Stimulated activated CD4-positive, alpha-beta T cell treated with anti-CD3 and anti-CD28 coated beads, Interleukin-12 subunit alpha, Interleukin-12 subunit beta, amount 100 ng/mL, for 24 hours (primary cell): ENCODE data around the gene CAPRIN1.

Source experiments
- DNase-seq, 2 experiments: peaks; one replicate each; pipeline ENCODE4 v3.0.0-alpha.2; 2020; ENCODE audit warnings: low read depth in 2 of 2

CAPRIN1 gene, protein sequence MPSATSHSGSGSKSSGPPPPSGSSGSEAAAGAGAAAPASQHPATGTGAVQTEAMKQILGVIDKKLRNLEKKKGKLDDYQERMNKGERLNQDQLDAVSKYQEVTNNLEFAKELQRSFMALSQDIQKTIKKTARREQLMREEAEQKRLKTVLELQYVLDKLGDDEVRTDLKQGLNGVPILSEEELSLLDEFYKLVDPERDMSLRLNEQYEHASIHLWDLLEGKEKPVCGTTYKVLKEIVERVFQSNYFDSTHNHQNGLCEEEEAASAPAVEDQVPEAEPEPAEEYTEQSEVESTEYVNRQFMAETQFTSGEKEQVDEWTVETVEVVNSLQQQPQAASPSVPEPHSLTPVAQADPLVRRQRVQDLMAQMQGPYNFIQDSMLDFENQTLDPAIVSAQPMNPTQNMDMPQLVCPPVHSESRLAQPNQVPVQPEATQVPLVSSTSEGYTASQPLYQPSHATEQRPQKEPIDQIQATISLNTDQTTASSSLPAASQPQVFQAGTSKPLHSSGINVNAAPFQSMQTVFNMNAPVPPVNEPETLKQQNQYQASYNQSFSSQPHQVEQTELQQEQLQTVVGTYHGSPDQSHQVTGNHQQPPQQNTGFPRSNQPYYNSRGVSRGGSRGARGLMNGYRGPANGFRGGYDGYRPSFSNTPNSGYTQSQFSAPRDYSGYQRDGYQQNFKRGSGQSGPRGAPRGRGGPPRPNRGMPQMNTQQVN

DNA sequence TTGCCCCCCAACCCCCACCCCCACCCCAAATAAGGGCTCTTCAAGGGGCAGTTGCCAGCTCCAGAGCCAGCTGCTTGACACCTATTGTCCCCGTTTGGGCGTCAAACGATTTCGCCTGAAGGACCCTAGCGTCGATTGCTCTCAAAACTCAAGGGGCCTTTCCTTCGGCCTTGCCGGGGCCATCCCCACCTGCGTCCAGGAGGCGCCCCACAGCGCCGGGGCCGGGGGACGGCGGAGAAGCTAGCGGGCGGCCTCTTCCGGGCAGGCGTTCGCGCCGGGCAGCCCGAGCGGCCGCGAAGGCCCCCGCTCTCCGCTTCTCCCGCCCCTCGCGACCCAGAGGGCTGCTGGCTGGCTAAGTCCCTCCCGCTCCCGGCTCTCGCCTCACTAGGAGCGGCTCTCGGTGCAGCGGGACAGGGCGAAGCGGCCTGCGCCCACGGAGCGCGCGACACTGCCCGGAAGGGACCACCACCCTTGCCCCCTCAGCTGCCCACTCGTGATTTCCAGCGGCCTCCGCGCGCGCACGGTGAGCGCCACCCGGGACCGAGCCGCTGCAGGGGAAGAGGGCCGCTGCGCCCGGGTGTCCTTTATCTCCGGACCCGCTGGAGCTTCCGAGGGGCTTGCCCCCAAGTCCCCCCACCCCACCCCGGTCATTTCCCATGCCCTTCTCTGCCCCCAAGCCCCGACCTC is at the start of gene CAPRIN1:
TSS of gene CAPRIN1 (plus strand) at position 383 of the 687 bp plus-strand sequence. CDS start 690 bp downstream, outside the sequence.
- peak; percentile 59 to 75 for DNase-seq

DNA sequence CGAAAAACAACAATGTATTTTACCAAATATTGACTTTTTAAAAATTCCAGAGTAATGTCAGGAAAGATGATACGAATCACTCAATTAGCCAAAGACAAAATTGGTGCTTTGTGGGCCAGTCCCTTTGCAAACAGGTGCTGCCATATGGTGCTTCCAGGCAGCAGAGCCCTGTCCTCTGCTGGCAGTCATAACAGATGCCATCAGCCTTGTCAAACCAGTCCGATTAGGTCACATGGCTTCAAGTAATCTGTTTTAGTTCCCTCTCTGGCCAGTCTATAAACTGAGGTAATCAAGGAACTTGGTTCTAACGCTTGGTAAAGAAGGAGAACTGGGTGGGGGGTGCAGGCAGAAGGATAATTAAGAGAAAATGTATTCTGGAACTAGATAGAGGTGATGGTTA is 49.1 kb upstream of the CAPRIN1 start:
- no peak for DNase-seq

DNA sequence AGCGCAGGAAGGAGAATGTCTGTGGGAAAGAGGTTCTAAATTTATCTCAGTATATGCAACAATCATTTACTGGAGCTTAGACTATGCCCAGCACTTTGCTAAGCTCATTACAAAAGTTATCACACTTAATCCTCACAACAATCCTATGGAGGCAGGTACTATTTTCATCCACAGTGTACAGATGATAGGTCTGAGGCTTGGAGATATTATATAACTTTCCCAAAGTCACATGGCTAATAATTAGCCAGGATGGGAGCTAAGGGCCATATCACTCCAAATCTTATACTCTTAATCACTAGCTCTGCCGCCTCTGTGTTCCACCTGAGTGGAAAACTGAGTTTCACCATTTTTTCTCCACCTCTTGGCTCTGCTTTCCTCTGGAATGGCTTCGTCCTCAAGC is 47.3 kb upstream of the CAPRIN1 start:
- no peak for DNase-seq

DNA sequence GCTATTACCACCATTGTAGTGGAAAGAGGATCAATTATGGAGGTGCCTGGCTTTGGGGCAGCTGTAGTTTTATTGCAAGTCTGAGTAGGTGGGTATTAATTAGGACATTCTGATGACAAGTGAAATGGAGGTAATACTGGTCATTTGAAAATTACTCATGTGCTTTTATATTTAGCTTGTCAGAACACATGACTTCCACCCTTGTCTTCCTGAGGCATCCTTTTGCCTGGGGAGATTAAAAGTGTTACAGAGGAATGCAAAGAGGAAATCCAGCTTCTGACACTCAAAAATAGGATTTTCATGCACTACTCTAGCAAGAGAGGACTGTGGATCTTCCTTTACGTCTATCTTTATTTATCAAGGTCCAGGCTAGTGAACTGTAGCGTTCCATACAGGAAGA is 44.7 kb upstream of the CAPRIN1 start:
- DNase-seq, result no peak

DNA sequence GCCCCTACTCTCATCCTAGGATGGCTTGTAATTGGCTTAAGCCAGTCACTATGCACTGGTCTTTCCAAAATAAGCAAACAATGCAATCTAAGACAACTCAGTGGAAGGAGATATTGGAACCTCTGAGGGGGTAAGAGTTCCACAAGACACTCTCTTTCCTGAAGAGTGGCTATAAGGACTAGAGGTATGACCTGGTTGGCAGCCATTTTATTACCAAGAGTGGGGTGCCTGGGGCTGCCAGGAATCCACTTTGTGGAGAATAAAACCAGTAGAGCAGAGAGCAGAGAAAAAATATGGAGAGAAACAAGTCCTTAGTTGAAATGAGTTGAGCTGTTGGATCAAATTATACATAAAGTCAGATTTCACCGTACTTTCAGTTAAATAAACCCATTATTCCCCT is 38.8 kb upstream of the CAPRIN1 start:
- no peak for DNase-seq

DNA sequence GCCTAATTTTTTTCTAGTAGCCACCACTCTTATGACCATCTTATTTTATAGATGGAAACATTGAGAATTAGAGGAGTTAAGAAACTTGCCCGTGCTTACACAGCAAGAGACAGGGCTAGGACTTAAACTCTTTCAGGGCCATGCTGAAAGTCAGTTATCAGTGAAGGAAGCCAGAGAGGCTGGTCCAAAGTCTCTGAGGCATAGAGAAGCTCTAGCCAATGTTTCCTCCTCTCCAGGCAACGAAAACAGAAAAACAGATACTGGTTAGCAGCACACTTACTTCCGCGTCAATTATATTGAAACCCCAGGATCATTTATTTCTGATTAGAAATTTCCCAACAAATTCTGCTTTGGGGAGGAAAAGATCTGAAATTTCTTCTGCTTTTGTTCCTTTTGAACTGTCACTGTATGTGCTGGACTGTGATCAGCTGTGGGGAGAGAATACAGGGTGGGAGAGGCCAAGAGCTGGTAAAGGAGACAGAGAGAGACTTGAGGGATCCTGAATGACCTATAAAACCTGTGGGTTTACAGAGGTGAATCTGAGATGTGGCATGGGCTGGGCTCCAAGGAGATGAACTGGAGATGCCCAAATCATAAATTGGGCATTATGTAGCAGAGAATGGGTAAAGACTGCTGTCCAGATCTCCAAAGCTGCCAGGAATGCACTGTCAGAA is 37.5 kb upstream of the CAPRIN1 start:
- DNase-seq, result no peak

DNA sequence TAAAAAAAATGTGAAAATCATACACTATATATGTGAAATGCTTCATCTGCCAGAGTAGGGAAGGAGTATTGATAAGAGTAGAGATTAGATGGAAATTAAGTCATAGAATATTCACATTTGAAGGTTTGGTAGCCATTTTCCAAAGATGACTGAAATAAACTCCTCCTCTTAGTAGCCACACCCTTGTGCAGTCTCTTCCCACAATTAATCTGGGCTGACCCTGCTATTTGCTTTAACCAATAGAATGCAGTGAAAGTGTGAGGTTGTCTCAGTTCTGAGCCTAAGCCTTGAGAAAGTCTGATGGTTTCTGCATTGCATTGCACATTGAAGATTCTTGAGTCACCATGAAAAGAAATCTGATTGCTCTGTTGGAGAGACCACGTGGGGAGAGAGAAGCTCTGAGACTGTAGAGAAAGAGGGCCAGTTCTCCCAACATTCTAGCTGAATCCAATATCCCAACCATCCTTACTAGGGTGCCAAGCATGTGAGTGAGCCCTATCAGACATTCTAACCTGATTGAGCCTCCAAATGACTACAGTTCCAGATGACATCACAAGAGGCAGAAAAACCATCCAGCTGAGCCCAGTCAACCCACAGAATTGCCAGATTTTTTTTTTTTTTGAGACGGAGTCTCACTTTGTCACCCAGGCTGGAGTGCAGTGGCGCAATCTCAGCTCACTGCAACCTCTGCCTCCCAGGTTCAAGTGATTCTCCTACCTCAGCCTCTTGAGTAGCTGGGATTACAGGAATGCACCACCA is 29.4 kb upstream of the CAPRIN1 start:
- no peak for DNase-seq

DNA sequence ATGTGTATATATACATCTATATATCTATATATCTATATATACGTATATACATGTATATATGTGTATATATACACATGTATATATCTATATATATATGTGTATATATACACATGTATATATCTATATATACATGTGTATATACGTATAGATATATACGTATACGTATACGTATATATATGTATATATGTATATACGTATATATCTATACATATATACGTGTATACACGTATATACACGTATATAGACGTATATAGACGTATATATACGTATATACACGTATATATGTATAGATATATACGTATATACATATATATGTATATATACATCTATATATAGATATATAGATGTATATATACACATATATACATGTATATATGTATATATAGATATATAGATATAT is 25.1 kb upstream of the CAPRIN1 start:
- DNase-seq, result no peak

DNA sequence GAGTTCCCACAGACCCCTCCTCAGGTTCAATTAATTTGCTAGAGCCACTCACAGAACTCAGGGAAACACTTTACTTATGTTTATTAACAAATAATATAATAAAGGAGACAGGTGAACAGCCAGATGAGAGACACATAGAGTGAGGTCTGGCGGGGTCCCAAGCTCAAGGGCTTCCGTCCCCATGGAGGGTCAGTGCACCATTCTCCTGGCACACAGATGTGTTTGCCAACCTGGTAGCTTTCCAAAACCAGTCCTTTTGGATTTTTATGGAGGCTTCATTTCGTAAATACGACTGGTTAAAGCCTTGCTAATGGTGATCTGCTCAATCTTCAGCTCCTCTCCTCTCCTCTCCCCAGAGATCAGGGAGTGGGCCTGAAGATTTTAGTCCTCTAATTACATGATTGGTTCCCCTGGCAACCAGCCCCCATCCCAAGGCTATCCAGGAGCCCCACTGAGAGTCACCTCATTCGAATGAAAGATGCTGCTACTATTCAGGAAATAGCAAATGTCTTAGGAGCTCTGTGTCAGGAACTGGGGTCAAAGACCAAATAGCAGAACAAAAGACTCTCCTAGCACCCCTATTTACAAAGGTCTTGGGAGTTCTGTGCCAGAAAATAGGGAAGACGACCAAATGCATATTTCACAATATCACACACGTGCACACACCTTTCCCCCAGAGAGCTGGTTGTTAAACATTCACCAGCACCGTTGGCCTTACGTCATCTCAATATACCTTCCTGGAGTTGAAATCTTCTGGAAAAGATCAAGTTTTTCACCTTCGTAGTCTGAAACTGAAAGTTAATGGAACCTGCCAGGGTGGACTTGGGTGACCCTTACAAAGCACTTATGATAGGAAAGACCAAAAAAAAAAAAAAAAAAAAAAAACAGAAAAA is 23.8 kb upstream of the CAPRIN1 start:
- no peak for DNase-seq

DNA sequence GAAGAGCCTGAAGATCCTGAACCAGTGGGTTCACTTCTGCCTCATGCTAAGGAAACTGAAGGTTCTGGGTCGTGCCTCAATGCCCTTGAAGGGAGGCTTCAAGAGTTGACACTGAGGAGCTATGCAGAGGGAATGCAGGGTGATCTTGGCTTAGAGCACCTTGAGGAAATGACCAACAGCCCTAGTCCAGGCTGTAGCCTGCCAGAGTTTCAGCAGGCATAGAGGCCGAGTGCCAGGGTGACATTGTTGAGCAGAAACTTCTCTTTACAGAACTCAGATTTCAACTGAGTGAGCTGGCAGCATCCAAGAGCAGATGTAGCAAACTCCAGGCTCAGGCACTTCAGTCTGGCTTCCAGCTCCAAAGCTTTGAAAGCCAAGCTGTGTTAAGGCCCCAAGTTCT is 23.1 kb upstream of the CAPRIN1 start:
- no peak for DNase-seq

DNA sequence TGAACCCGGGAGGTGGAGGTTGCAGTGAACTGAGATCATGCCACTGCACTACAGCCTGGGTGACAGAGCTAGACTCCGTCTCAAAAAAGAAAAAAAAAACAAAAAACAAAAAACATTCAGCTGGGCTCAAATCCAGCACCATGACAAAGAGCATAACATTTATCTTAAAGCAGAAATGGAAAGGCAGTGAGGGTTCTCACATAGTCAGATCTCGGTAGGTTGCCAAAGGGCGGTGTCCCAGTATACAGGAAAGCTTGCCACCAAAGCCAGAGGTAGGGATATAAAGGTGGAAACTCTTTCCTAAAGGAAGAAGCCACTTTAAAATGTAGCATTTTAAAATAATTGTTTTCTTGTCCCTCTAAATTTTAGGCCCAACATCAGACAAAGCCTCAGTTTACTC is 22.4 kb upstream of the CAPRIN1 start:
- no peak for DNase-seq

DNA sequence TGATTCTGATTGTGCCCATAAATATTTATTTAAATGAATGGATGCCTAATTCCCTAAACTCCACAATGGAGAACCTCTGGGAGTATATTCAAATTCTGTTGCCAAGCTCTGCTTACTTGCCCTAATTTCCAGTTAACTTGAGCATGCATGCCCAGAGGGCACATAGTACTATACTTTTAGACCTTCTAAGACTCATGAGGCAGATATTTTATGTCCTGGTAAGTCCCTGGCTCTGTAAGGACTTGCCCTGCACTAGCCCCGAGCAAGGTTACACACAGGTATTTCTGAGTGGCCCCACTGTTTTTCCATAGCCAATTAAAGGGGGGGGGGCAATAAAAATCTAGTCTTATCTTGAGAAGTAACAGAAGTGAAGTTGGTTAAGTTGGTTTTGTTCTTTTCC is 21.1 kb upstream of the CAPRIN1 start:
- DNase-seq, result no peak

DNA sequence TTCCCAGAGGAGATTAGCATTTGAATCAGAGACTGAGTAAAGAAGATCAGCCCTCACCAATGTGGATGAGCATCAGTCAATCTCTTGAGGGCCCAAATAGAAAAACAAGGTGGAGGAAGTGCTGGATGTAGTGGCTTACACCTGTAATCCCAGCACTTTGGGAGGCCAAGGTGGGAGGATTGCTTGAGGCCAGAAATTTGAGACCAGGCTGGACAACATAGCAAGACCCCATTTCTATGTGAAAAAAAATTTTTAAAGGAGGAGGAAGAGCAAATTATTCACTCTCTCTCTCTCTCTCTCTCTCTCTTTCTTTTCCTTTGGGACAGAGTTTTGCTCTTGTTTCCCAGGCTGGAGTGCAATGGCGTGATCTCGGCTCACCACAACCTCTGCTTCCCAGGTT is 18.1 kb upstream of the CAPRIN1 start:
- no peak for DNase-seq

DNA sequence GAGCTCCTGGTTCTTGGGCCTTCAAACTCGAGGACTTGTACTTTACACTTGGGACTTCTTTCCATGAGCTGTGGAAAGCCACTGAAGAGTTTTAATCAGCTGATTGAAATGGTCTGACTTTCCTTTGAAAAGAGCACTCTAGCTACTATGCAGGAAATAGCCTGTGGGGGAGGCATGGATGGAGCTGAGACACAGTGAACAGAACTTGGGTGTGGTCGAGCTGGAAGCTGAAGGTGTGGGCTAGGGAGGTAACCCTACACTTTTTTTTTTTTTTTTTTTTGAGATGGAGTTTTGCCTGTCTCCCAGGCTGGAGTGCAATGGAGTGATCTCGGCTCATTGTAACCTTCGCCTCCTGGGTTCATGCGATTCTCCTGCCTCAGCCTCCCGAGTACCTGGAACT is 17.5 kb upstream of the CAPRIN1 start:
- DNase-seq, result no peak

DNA sequence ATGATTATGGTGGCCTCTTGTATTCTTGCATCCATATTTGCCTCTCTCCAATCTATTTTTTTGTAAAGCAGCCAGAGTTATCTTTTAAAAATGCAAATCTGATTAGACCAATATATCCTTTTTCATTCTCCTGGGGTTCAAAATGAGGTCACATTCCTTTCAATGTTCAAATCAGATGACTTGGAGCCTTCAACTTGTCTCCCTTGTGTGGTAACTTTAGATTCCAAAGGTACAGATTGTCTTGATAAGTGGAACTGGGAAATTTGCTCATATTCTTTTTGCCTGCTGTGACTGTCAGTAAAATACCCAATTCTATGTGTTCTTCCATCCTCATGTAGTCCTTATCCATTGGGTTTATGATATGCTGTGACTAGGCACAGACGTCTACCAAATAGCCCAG is 15.1 kb upstream of the CAPRIN1 start:
- DNase-seq, result no peak

DNA sequence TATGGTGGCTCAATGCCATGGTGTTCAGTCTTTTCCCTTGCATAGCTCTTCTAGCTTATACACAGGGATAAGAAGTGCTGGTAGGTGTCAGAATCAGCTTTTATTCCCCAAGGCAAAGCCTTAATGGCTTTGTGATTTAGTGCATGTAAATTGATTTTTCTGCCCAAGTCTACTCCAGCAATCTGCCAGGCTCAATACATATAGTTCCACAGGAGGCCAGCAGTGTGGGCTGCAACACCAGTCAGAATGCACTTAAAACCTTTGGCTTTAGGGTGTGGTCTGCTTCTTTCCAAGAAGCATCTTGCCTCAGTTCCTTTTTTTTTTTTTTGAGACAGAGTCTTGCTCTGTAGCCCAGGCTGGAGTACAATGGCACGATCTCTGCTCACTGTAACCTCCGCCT is 14.5 kb upstream of the CAPRIN1 start:
- no peak for DNase-seq

DNA sequence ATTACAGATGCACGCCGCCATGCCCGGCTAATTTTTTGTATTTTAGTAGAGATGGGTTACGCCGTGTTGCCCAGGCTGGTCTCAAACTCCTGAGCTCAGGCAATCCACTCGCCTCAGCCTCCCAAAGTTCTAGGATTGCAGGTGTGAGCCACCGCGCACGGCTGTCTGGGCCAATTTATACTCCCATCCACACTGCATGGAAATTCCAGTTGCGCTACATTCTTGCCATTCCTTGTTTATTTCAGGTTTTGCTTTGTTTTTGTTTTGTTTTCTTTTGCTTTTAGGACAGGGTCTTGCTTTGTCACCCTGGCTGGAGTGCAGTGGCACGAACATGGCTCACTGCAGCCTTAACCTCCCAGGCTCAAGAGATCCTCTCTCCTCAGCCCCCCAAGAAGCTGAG is 11.0 kb upstream of the CAPRIN1 start:
- no peak for DNase-seq

DNA sequence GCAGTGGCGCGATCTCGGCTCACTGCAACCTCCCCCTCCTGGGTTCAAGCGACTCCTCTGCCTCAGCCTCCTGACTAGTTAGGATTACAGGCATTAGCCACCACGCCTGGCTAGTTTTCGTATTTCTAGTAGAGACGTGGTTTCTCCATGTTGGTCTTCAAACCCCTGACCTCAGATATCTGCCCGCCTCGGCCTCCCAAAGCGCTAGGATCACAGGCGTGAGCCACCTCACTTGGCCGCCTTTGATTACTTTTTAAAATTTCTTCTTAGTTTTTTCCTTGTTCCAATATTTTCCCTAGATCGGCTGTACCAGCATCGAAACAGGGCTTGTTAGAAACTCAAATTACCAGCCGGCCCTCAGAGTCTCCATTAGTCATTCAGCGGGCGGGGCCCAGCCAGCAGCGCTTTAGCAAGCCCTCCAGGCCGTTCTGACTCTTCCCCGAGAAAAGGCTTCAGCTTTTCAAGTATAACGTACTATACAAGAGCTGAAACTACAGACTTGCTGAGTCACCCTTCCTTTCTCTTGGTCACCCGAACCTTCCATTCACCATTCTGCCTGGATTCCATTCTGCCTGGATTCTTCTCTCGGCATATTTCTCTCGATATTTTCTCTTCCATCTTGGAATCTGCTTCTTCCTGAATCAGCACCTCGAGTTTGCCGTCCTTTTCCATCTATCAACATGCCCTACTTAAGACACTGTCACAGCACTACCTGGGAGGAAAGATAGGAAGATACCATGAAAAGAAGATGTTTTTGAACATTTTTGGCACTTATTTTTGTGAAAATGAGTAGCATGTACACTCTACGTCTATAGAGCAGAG is 6.7 kb upstream of the CAPRIN1 start:
- DNase-seq, result peak in 1 of 2 experiments; percentile 14

DNA sequence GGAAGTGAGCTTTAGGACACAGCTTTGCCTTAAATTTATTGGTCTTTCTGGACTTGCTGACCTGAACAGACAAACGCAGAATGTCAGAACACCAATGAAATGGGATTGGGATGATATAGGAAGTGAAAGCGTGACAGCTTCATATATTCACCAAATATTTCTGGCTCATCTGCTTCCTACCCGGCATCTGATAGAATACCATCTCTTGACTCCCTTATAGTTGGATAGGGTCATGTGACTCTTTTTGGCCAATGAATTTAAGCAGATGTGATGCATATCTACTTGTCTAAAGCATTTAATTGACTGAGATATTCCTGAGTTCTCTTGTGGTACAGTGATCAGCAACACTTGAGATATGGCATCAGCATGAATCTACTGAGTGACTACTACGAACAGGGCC is 2.5 kb upstream of the CAPRIN1 start:
- DNase-seq, result no peak
